OCI-LY7 (cell line): ENCODE results near the gene SEMA6B. TPM values are rescaled to one million over a fixed set of nuclear protein-coding genes. Genes with fewer than 3 reads are reported as not detected.

Source experiments
- BruUV-seq: library from RNA; stranded (reverse); fragments of 400-500 nt; replicated peaks from 2 replicates; lab custom pipeline; 2021; lab: Mats Ljungman, UMichigan
- CTCF ChIA-PET: fragments of 300-600 bp; sonication (Branson Sonifier 250); formaldehyde crosslinking; loops from one replicate; lab custom pipeline; 2022; ENCODE audit warnings: antibody characterized with exemption; ENCODE audit not compliant: unreplicated experiment; lab: Charles Lee
- POLR2A ChIA-PET: fragments of 300-600 bp; sonication (Branson Sonifier 250); formaldehyde crosslinking; loops from one replicate; lab custom pipeline; 2022; ENCODE audit warnings: antibody characterized with exemption; lab: Charles Lee
- DNase-seq: peaks from one replicate; pipeline ENCODE4 v3.0.0-alpha.2; 2015; ENCODE audit warnings: low spot score
- H2AFZ ChIP-seq: fragments of 200-600 bp; sonication (generic), shearing (Covaris generic); 2 replicates; pipeline ENCODE4 v1.6.1; 2014; ENCODE audit warnings: mild to moderate bottlenecking, antibody characterized with exemption, low read length, moderate library complexity
- H3K27ac ChIP-seq: fragments of 200-600 bp; sonication (generic); 2 replicates; pipeline ENCODE4 v1.5.1; 2014; ENCODE audit warnings: mixed run types, low read depth, mild to moderate bottlenecking, moderate library complexity, low read length, inconsistent platforms; ENCODE audit not compliant: poor library complexity, severe bottlenecking
- H3K36me3 ChIP-seq: fragments of 200-600 bp; sonication (generic); 2 replicates; pipeline ENCODE4 v1.6.1; 2014; ENCODE audit warnings: mild to moderate bottlenecking, antibody characterized with exemption, low read length, moderate library complexity, mixed read lengths; ENCODE audit not compliant: insufficient read depth
- H3K4me1 ChIP-seq: fragments of 200-600 bp; sonication (generic); 2 replicates; pipeline ENCODE4 v1.5.1; 2014; ENCODE audit warnings: mild to moderate bottlenecking, low read length; ENCODE audit not compliant: insufficient read depth, poor library complexity, severe bottlenecking
- H3K4me2 ChIP-seq: fragments of 200-600 bp; sonication (generic); 2 replicates; pipeline ENCODE4 v1.6.1; 2014; ENCODE audit warnings: mild to moderate bottlenecking, low read length
- H3K4me3 ChIP-seq: fragments of 200-600 bp; sonication (generic); 2 replicates; pipeline ENCODE4 v1.5.1; 2014; ENCODE audit warnings: mild to moderate bottlenecking, low read depth, low read length; ENCODE audit not compliant: poor library complexity, severe bottlenecking
- H3K79me2 ChIP-seq: fragments of 200-600 bp; sonication (generic); 2 replicates; pipeline ENCODE4 v1.6.1; 2016; ENCODE audit warnings: low read depth, mild to moderate bottlenecking, low read length, moderate library complexity, mixed read lengths; ENCODE audit not compliant: insufficient read depth
- H3K9me2 ChIP-seq: fragments of 200-600 bp; sonication (generic); 2 replicates; pipeline ENCODE4 v1.6.1; 2016; ENCODE audit warnings: mild to moderate bottlenecking, low read length, mixed read lengths; ENCODE audit not compliant: insufficient read depth
- H3K9me3 ChIP-seq: fragments of 200-600 bp; sonication (generic); 2 replicates; pipeline ENCODE4 v1.6.1; 2014; ENCODE audit warnings: mild to moderate bottlenecking, mixed run types, low read length, mixed read lengths
- H4K20me1 ChIP-seq: fragments of 200-600 bp; sonication (generic); 2 replicates; pipeline ENCODE4 v1.6.1; 2014; ENCODE audit warnings: mild to moderate bottlenecking, antibody characterized with exemption, low read length, moderate library complexity, mixed read lengths; ENCODE audit not compliant: insufficient read depth
- CTCF ChIP-seq: fragments of 200-600 bp; sonication (generic); conservative IDR thresholded peaks from 2 replicates; pipeline ENCODE4 v1.5.1; 2014; ENCODE audit warnings: mild to moderate bottlenecking, antibody characterized with exemption, low read length, moderate library complexity, mixed read lengths
- EZH2phosphoT487 ChIP-seq: fragments of 200-600 bp; sonication (generic); IDR thresholded peaks from 2 replicates; pipeline ENCODE4 v1.6.1; 2018; ENCODE audit warnings: low read depth, borderline replicate concordance, mild to moderate bottlenecking, mixed run types, antibody characterized with exemption, low read length, moderate library complexity, mixed read lengths
- intact Hi-C: fragments of 100-400 bp; cut with micrococcal nuclease; formaldehyde crosslinking; loops from one replicate; pipeline ENCODE4 v1.10.0; 2022; ENCODE audit not compliant: unreplicated experiment
- total RNA-seq, 2 experiments: library from RNA; depleted of rRNA in 1 of 2; stranded (reverse); fragments of >200 nt in 1 of 2; shearing (Covaris generic) in 1 of 2; gene quantifications; 2 replicates each; pipeline ENCODE4 v1.2.3, GENCODE V29; 2014 to 2022

SEMA6B gene
- total RNA-seq, 2 experiments from 2014 or later, result not detected

GRCh38 chr19:4580961-4581665, 21.6 kb upstream of the SEMA6B start:
- H3K4me1 ChIP-seq, result peaks cover 7% of the 10 kb centered on the region
- H4K20me1 ChIP-seq, result no peaks in the 10 kb centered on the region
- H2AFZ ChIP-seq, result no peak overlapping the region
- no peak overlapping the region for H3K27ac ChIP-seq
- no peak overlapping the region for H3K4me2 ChIP-seq
- CTCF ChIA-PET, result no interaction called here
- no peaks in the 10 kb centered on the region for H3K9me3 ChIP-seq
- BruUV-seq, result no TSS peak
- TF ChIP-seq CTCF (no peak), EZH2phosphoT487 (no peak)
- no peak overlapping the region for H3K4me3 ChIP-seq
- H3K9me2 ChIP-seq, result no peaks in the 10 kb centered on the region
- no peaks in the 10 kb centered on the region for H3K36me3 ChIP-seq
- POLR2A ChIA-PET, result no interaction called here
- no peak for DNase-seq
- no peaks in the 10 kb centered on the region for H3K79me2 ChIP-seq
- intact Hi-C loops, result no loop called here

- H3K4me1 ChIP-seq, result peaks cover 7% of the 10 kb centered on the region
- H3K9me3 ChIP-seq, result no peaks in the 10 kb centered on the region
- intact Hi-C loops, result no loop called here
- no peak overlapping the region for H3K27ac ChIP-seq
- no TSS peak for BruUV-seq
- no peak overlapping the region for H3K4me2 ChIP-seq
- TF ChIP-seq EZH2phosphoT487 (no peak), CTCF (peak; percentile 49)
- H3K36me3 ChIP-seq, result no peaks in the 10 kb centered on the region
- no peak overlapping the region for H3K4me3 ChIP-seq
- H3K9me2 ChIP-seq, result no peaks in the 10 kb centered on the region
- H2AFZ ChIP-seq, result no peak overlapping the region
- ChIA-PET POLR2A (no interaction called here), CTCF (no interaction called here)
- no peak for DNase-seq
- no peaks in the 10 kb centered on the region for H4K20me1 ChIP-seq
- no peaks in the 10 kb centered on the region for H3K79me2 ChIP-seq
Observed at GRCh38 chr19:4580021-4580901, 20.8 kb upstream of the SEMA6B start.
